Prostate gland (tissue), 2 donors: Measurements from ENCODE around the gene PSMB8. TPM values are rescaled to one million over a fixed set of nuclear protein-coding genes. Genes with fewer than 3 reads are reported as not detected.

Experiments
- DNase-seq: peaks from one replicate; pipeline ENCODE4 v3.0.0-alpha.2; 2019; ENCODE audit warnings: low spot score
- H3K27ac ChIP-seq, 2 donors: fragments of 200-600 bp; sonication (generic); 2 replicates each; pipeline ENCODE4 v1.5.1; 2017 to 2019
- H3K27me3 ChIP-seq: fragments of 200-600 bp; sonication (generic); replicated peaks from 2 replicates; pipeline ENCODE4 v1.5.1; 2019; ENCODE audit not compliant: insufficient read depth
- H3K36me3 ChIP-seq, 2 donors: fragments of 200-600 bp; sonication (generic); 1 replicate in 1 of 2; 2 replicates in 1 of 2; pipeline versions ENCODE4 v1.5.1 to v1.8.1; 2017 to 2019
- H3K4me1 ChIP-seq: fragments of 200-600 bp; sonication (generic); replicated peaks from 2 replicates; pipeline ENCODE4 v1.5.1; 2019
- H3K4me3 ChIP-seq, 2 donors: fragments of 200-600 bp; sonication (generic); 2 replicates each; pipeline ENCODE4 v1.5.1; 2017 to 2019
- H3K9me3 ChIP-seq: fragments of 200-600 bp; sonication (generic); 2 replicates; pipeline ENCODE4 v1.5.1; 2017
- POLR2A ChIP-seq: fragments of 450-650 bp; IDR thresholded peaks from one replicate; pipeline ENCODE4 v1.6.1; 2016; ENCODE audit warnings: antibody characterized with exemption, mild to moderate bottlenecking
- POLR2AphosphoS5 ChIP-seq: sonication (generic); formaldehyde crosslinking; IDR thresholded peaks from one replicate; pipeline ENCODE4 v1.6.1; 2017; ENCODE audit warnings: antibody characterized with exemption
- WGBS: methylation state at CpG from one replicate; pipeline ENCODE4 v1.1.5; 2018; 5-methylcytosine and 5-hydroxymethylcytosine counted together
- intact Hi-C: fragments of 100-400 bp; cut with DNase I; formaldehyde crosslinking; loops from one replicate; pipeline ENCODE4 v1.14.2; 2022
- total RNA-seq, 2 donors: library from RNA; depleted of rRNA; stranded (reverse); fragments of >200 nt; gene quantifications; one replicate each; pipeline ENCODE4 v1.1.0, GENCODE V29; 2016
- TF ChIP-seq, protein P1 (sequence below), 4 experiments: fragments of 200-600 bp in 2 of 4; fragments of 450-650 bp in 2 of 4; sonication (generic) in 2 of 4; IDR thresholded peaks; 1 replicate in 3 of 4; 2 replicates in 1 of 4; pipeline ENCODE4 v1.5.1; 2016 to 2019; ENCODE audit warnings: antibody characterized with exemption in 4 of 4, mild to moderate bottlenecking in 2 of 4, moderate library complexity in 2 of 4

Gene PSMB8
- total RNA-seq, 2 donors from 2014 or later, result 30.7 to 47.3 TPM

DNA sequence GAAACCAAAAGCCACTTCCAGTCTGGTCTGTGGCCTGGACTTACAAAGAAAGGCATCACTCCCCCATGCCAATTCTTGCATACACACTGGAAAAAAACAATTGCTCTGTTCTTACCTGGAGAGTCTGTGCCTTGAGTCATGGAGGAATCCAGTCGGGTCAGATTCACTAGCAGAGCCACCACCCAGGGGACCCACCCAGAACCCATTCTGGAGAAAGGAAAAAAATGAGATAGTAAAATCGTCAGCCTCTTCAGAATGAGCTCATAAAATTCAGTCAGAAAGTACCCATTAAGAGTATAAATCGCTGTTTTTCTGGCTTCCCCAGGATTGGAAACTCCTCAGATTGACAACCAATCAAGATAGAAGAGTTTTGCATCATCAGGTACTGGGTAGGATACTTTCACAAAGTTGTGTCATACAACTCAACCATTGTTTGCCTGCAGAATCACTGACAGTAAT, 27.1 kb downstream of the PSMB8 start, which contains the start of gene HLA-DOB:
TSS of gene HLA-DOB (minus strand) at position 257 of the 459 bp plus-strand sequence. CDS start at position 206, 51 bp downstream.
- TF ChIP-seq POLR2AphosphoS5 (no peak), POLR2A (no peak)
- TF ChIP-seq, protein P1, sequence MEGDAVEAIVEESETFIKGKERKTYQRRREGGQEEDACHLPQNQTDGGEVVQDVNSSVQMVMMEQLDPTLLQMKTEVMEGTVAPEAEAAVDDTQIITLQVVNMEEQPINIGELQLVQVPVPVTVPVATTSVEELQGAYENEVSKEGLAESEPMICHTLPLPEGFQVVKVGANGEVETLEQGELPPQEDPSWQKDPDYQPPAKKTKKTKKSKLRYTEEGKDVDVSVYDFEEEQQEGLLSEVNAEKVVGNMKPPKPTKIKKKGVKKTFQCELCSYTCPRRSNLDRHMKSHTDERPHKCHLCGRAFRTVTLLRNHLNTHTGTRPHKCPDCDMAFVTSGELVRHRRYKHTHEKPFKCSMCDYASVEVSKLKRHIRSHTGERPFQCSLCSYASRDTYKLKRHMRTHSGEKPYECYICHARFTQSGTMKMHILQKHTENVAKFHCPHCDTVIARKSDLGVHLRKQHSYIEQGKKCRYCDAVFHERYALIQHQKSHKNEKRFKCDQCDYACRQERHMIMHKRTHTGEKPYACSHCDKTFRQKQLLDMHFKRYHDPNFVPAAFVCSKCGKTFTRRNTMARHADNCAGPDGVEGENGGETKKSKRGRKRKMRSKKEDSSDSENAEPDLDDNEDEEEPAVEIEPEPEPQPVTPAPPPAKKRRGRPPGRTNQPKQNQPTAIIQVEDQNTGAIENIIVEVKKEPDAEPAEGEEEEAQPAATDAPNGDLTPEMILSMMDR (IDR thresholded peaks at IDR 0.05), result no peak
- Histone ChIP-seq H3K36me3 (no peaks in the 10 kb centered on the region), H3K4me3 (no peak within 1 kb of the TSS), H3K4me1 (no peaks in the 10 kb centered on the region), H3K27ac (no peak within 1 kb of the TSS), H3K9me3 (no peaks in the 10 kb centered on the region), H3K27me3 (no peaks in the 10 kb centered on the region)
- DNase-seq, result no peak
- intact Hi-C loops, result no loop called here
- WGBS, result 32% methylated on average over 3 of the region's 3 CpGs

DNA sequence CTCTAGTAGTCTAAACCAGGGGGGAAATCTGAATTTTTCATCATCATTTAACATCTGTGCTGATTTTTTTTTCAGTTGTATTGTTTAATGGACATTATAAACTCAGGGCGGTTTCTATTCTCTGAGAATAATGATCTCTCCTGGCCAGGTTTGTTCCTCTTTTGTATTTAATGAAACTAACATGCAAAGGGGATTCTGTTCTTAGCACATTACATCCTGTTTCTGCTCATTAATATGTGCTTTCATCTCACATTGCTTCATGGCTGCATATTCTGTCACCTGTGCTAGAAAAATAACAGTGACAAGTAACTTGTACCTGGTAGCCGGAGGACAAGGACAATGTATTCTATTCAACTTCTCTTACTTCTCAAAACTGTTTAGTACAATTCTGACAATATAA, 27.9 kb downstream of the PSMB8 start:
- no peaks in the 10 kb centered on the region for H3K36me3 ChIP-seq
- H3K4me1 ChIP-seq, result no peaks in the 10 kb centered on the region
- TF ChIP-seq POLR2AphosphoS5 (no peak), POLR2A (no peak)
- TF ChIP-seq, protein P1 (IDR thresholded peaks at IDR 0.05), result no peak
- no peaks in the 10 kb centered on the region for H3K9me3 ChIP-seq
- WGBS, result 89% methylated on average over 2 of the region's 2 CpGs
- H3K27ac ChIP-seq, result no peak overlapping the region
- H3K4me3 ChIP-seq, result no peak overlapping the region
- intact Hi-C loops, result no loop called here
- DNase-seq, result no peak
- no peaks in the 10 kb centered on the region for H3K27me3 ChIP-seq

DNA sequence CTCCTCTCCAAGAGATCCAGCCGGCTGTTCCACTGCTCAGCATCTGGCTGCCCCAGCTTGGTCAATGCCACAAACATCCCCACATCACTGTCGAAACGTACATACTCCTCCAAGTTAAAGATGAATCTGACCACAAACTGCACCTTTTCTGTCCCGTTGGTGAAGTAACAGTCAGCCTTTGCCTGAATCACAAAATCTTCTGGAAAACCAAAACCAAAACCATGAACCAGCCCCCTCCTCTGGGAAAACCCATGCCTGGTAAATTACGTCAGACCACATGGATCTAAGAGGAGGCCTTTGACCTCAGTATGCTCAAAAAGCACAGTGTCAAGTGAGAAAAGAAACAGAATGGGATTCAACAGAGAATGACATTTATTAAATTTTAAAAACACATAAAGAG, 28.7 kb downstream of the PSMB8 start:
- TF ChIP-seq, protein P1 (IDR thresholded peaks at IDR 0.05), result no peak
- no peak for TF ChIP-seq POLR2A
- TF ChIP-seq POLR2AphosphoS5, result no peak
- Histone ChIP-seq H3K4me3 (no peak overlapping the region), H3K27ac (no peak overlapping the region), H3K27me3 (no peaks in the 10 kb centered on the region), H3K36me3 (no peaks in the 10 kb centered on the region), H3K9me3 (no peaks in the 10 kb centered on the region), H3K4me1 (no peaks in the 10 kb centered on the region)
- intact Hi-C loops, result no loop called here
- DNase-seq, result no peak
- WGBS, result 85% methylated on average over 5 of the region's 5 CpGs

DNA sequence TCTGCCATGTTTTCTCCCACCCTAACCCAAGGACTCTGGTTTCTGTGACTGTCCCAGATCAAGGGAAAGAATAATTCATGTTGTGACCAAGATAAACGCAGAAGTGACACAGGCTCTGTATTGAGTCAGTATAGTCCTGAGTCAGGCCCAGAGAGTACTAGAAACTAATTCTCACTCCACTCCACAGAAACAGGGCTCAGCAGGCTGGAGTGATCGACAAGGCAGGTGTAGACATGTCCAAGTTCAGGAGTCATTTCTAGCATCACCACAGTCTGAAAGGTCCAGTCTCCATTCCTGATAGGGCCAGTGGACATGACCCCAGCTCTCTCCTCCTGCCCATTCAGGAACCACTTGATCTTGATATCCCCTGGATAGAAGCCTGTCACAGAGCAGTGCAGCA, 29.7 kb downstream of the PSMB8 start:
- no peak overlapping the region for H3K4me3 ChIP-seq
- intact Hi-C loops, result no loop called here
- no peaks in the 10 kb centered on the region for H3K4me1 ChIP-seq
- no peak overlapping the region for H3K27ac ChIP-seq
- 85% methylated on average over 2 of the region's 2 CpGs for WGBS
- H3K36me3 ChIP-seq, result no peaks in the 10 kb centered on the region
- no peaks in the 10 kb centered on the region for H3K27me3 ChIP-seq
- DNase-seq, result no peak
- no peak for TF ChIP-seq POLR2A
- TF ChIP-seq, protein P1 (IDR thresholded peaks at IDR 0.05), result no peak
- no peak for TF ChIP-seq POLR2AphosphoS5
- no peaks in the 10 kb centered on the region for H3K9me3 ChIP-seq

DNA sequence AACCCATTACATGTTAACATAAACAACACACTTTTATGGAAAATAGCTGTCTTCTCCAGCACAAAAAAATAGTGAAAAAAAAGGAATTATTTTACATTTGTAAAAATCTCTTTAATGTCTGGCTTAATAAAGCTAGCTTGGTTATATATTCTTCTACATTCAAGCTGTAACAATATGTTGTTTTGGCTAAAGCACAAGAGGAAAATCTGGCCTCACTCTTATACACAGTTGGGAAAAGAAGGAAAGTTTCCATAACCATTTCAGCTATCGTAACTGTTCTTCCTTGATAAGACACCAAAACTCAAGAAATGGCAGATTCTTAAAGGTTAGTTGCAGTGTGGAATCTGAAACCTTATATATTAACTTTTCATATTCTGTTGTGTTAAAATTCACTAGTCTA, 34.7 kb downstream of the PSMB8 start:
- TF ChIP-seq POLR2A (no peak), POLR2AphosphoS5 (no peak)
- TF ChIP-seq, protein P1 (IDR thresholded peaks at IDR 0.05), result no peak
- no peaks in the 10 kb centered on the region for H3K9me3 ChIP-seq
- intact Hi-C loops, result no loop called here
- H3K27ac ChIP-seq, result no peak overlapping the region
- WGBS, result 2% methylated on average over 1 of the region's 1 CpG
- H3K36me3 ChIP-seq, result no peaks in the 10 kb centered on the region
- H3K27me3 ChIP-seq, result no peaks in the 10 kb centered on the region
- H3K4me1 ChIP-seq, result no peaks in the 10 kb centered on the region
- DNase-seq, result no peak
- H3K4me3 ChIP-seq, result no peak overlapping the region
